HepG2 (cell line): Measurements from ENCODE around the gene NDUFB10. TPM values are rescaled to one million over a fixed set of nuclear protein-coding genes. Genes with fewer than 3 reads are reported as not detected.

Experiments
- CBX1 ChIP-seq: IDR thresholded peaks from one replicate; pipeline ENCODE4 v1.6.1; 2016; ENCODE audit warnings: antibody characterized with exemption, low read depth
- ESRRA ChIP-seq: sonication (generic); formaldehyde crosslinking; IDR thresholded peaks from 2 replicates; pipeline ENCODE4 v1.5.1; 2020; ENCODE audit warnings: mild to moderate bottlenecking, low read depth, missing genetic modification reagents
- NFYB ChIP-seq: sonication (generic); formaldehyde crosslinking; IDR thresholded peaks from 2 replicates; pipeline ENCODE4 v1.4.0; 2020; ENCODE audit warnings: missing genetic modification reagents
- NONO ChIP-seq, 2 experiments: fragments of 450-650 bp in 1 of 2; sonication (generic) in 1 of 2; formaldehyde crosslinking in 1 of 2; IDR thresholded peaks in 1 of 2; conservative IDR thresholded peaks in 1 of 2; 2 replicates each; pipeline versions ENCODE4 v1.6.1 to v1.8.0; 2017 to 2022; ENCODE audit warnings: mild to moderate bottlenecking in 1 of 2, missing genetic modification reagents in 1 of 2, moderate library complexity in 1 of 2
- PHF20 ChIP-seq: sonication (generic); formaldehyde crosslinking; IDR thresholded peaks from 2 replicates; pipeline ENCODE4 v1.5.0; 2020; ENCODE audit warnings: mild to moderate bottlenecking, missing genetic modification reagents
- POLR2G ChIP-seq: fragments of 200-400 bp; formaldehyde crosslinking; IDR thresholded peaks from 2 replicates; pipeline ENCODE4 v1.6.1; 2018; ENCODE audit warnings: mild to moderate bottlenecking, low read depth, low read length, moderate library complexity
- PRMT3 ChIP-seq: sonication (generic); formaldehyde crosslinking; IDR thresholded peaks from 2 replicates; pipeline ENCODE4 v1.8.1; 2022; ENCODE audit warnings: low read depth, mild to moderate bottlenecking, moderate library complexity, missing genetic modification reagents, borderline replicate concordance
- SAP130 ChIP-seq: IDR thresholded peaks from 2 replicates; pipeline ENCODE4 v1.6.1; 2016; ENCODE audit warnings: low read depth
- SETDB1 ChIP-seq: sonication (generic); formaldehyde crosslinking; IDR thresholded peaks from 2 replicates; pipeline ENCODE4 v1.5.1; 2020; ENCODE audit warnings: missing genetic modification reagents, mild to moderate bottlenecking, borderline replicate concordance
- ZBTB1 ChIP-seq: sonication (generic); formaldehyde crosslinking; IDR thresholded peaks from 2 replicates; pipeline ENCODE4 v1.4.0; 2020; ENCODE audit warnings: missing genetic modification reagents, borderline replicate concordance
- ZNF34 ChIP-seq: sonication (generic); formaldehyde crosslinking; IDR thresholded peaks from 2 replicates; pipeline ENCODE4 v1.4.0; 2020; ENCODE audit warnings: mild to moderate bottlenecking, missing genetic modification reagents, borderline replicate concordance
- ZNF629 ChIP-seq: sonication (generic); formaldehyde crosslinking; conservative IDR thresholded peaks from 2 replicates; pipeline ENCODE4 v1.5.0; 2020; ENCODE audit warnings: missing genetic modification reagents
- ZNF75D ChIP-seq: sonication (generic); formaldehyde crosslinking; IDR thresholded peaks from 2 replicates; pipeline ENCODE4 v1.8.1; 2023; ENCODE audit warnings: missing genetic modification reagents, mild to moderate bottlenecking, borderline replicate concordance
- polyA plus RNA-seq, 8 experiments: library from polyadenylated mRNA; depleted of rRNA in 3 of 8; stranded (reverse) in 7 of 8; unstranded in 1 of 8; fragments of >200 nt; fragmentation: Illumina TruSeq in 4 of 8; extraction: Trizol in 4 of 8; gene quantifications; 2 replicates each; pipeline versions ENCODE4 v1.2.1 to v1.2.3, GENCODE V29; 2011 to 2016; ENCODE audit warnings: low read depth in 4 of 8, missing spikeins in 1 of 8, mixed read lengths in 1 of 8; ENCODE audit not compliant: insufficient read depth in 1 of 8
- total RNA-seq, 5 experiments: library from RNA; depleted of rRNA; stranded (reverse); fragments of >200 nt; fragmentation: Illumina TruSeq; extraction: Trizol; gene quantifications; 2 replicates each; pipeline ENCODE4 v1.2.3, GENCODE V29; 2016; ENCODE audit warnings: low read depth in 1 of 5
- TF ChIP-seq, protein P1 (sequence below): sonication (generic); formaldehyde crosslinking; IDR thresholded peaks from 2 replicates; pipeline ENCODE4 v1.4.0; 2020; ENCODE audit warnings: missing genetic modification reagents
- TF ChIP-seq, protein P2 (sequence below): sonication (generic); formaldehyde crosslinking; IDR thresholded peaks from 2 replicates; pipeline ENCODE4 v1.5.0; 2020; ENCODE audit warnings: mild to moderate bottlenecking, missing genetic modification reagents
- TF ChIP-seq, protein P3 (sequence below): sonication (generic); formaldehyde crosslinking; IDR thresholded peaks from 2 replicates; pipeline ENCODE4 v1.8.1; 2023; ENCODE audit warnings: mild to moderate bottlenecking, inconsistent platforms, moderate library complexity, missing genetic modification reagents, borderline replicate concordance
- TF ChIP-seq, protein P4 (sequence below): sonication (generic); formaldehyde crosslinking; IDR thresholded peaks from 2 replicates; pipeline ENCODE4 v1.4.0; 2020; ENCODE audit warnings: missing genetic modification reagents, borderline replicate concordance
- TF ChIP-seq, protein P5 (sequence below): sonication (generic); formaldehyde crosslinking; IDR thresholded peaks from 2 replicates; pipeline ENCODE4 v1.5.0; 2020; ENCODE audit warnings: missing genetic modification reagents

Gene NDUFB10
- total and polyA plus RNA-seq, 2 of the 13 experiments (the other 11 are each of a cell fraction or from before 2014, with no cell fraction given) = 68.6 to 157 TPM

DNA sequence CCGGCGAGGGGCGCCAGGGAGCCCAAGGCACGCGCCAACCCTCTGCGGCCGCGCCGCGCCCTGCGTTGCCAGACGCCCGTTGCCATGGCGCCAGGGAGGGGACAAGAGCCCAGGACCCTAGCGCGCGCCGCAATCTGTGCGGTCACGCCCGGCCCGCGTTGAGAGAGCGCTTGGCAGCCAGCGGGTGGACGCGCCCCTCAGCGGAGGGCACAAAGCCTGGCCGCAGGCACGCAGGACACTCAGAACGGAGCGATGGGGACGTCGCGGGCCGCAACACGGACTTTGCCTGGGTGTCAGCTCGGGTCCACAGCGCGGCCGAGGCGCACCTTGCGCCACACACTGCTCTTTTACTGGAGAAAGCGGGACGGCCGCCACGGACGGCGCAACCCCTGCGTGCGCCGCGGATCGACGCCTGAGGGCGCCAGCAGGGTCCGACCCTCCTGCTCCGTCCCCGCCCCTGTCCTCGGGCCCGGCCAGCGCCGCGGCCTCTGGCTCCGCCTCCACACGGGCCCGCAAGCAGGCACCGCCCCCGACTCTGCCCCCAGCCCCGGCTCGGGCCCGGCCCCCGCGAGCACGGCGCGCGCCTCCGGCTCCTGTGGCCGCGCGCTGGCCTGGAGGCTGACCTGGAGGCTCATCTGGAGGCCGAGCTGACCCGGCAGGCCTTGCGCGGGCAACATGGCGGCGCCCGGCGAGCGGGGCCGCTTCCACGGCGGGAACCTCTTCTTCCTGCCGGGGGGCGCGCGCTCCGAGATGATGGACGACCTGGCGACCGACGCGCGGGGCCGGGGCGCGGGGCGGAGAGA lies 24.4 kb downstream of the NDUFB10 start, which contains the start of gene GFER (continued):
- TF ChIP-seq, protein P1, sequence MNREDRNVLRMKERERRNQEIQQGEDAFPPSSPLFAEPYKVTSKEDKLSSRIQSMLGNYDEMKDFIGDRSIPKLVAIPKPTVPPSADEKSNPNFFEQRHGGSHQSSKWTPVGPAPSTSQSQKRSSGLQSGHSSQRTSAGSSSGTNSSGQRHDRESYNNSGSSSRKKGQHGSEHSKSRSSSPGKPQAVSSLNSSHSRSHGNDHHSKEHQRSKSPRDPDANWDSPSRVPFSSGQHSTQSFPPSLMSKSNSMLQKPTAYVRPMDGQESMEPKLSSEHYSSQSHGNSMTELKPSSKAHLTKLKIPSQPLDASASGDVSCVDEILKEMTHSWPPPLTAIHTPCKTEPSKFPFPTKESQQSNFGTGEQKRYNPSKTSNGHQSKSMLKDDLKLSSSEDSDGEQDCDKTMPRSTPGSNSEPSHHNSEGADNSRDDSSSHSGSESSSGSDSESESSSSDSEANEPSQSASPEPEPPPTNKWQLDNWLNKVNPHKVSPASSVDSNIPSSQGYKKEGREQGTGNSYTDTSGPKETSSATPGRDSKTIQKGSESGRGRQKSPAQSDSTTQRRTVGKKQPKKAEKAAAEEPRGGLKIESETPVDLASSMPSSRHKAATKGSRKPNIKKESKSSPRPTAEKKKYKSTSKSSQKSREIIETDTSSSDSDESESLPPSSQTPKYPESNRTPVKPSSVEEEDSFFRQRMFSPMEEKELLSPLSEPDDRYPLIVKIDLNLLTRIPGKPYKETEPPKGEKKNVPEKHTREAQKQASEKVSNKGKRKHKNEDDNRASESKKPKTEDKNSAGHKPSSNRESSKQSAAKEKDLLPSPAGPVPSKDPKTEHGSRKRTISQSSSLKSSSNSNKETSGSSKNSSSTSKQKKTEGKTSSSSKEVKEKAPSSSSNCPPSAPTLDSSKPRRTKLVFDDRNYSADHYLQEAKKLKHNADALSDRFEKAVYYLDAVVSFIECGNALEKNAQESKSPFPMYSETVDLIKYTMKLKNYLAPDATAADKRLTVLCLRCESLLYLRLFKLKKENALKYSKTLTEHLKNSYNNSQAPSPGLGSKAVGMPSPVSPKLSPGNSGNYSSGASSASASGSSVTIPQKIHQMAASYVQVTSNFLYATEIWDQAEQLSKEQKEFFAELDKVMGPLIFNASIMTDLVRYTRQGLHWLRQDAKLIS (CRISPR knock-in tag) = no peak
- TF ChIP-seq ESRRA (CRISPR knock-in tag) = no peak
- TF ChIP-seq SAP130 (CRISPR knock-in tag) = peak; percentile 76
- TF ChIP-seq SETDB1 (CRISPR knock-in tag) = no peak
- TF ChIP-seq NFYB (CRISPR knock-in tag) = peak; percentile 12
- TF ChIP-seq ZNF629 = no peak
- no peak for TF ChIP-seq ZNF34
- TF ChIP-seq, protein P2, sequence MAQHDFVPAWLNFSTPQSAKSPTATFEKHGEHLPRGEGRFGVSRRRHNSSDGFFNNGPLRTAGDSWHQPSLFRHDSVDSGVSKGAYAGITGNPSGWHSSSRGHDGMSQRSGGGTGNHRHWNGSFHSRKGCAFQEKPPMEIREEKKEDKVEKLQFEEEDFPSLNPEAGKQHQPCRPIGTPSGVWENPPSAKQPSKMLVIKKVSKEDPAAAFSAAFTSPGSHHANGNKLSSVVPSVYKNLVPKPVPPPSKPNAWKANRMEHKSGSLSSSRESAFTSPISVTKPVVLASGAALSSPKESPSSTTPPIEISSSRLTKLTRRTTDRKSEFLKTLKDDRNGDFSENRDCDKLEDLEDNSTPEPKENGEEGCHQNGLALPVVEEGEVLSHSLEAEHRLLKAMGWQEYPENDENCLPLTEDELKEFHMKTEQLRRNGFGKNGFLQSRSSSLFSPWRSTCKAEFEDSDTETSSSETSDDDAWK (CRISPR knock-in tag) = no peak
- TF ChIP-seq ZBTB1 = no peak
- TF ChIP-seq ZNF75D (CRISPR knock-in tag) = no peak
- TF ChIP-seq, protein P3, sequence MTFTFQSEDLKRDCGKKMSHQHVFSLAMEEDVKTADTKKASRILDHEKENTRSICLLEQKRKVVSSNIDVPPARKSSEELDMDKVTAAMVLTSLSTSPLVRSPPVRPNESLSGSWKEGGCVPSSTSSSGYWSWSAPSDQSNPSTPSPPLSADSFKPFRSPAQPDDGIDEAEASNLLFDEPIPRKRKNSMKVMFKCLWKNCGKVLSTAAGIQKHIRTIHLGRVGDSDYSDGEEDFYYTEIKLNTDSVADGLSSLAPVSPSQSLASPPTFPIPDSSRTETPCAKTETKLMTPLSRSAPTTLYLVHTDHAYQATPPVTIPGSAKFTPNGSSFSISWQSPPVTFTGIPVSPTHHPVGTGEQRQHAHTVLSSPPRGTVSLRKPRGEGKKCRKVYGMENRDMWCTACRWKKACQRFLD = no peak
- TF ChIP-seq CBX1 = no peak
- TF ChIP-seq, protein P4, sequence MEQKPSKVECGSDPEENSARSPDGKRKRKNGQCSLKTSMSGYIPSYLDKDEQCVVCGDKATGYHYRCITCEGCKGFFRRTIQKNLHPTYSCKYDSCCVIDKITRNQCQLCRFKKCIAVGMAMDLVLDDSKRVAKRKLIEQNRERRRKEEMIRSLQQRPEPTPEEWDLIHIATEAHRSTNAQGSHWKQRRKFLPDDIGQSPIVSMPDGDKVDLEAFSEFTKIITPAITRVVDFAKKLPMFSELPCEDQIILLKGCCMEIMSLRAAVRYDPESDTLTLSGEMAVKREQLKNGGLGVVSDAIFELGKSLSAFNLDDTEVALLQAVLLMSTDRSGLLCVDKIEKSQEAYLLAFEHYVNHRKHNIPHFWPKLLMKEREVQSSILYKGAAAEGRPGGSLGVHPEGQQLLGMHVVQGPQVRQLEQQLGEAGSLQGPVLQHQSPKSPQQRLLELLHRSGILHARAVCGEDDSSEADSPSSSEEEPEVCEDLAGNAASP (CRISPR knock-in tag) = no peak
- TF ChIP-seq PHF20 (CRISPR knock-in tag) = peak; percentile 77
- TF ChIP-seq PRMT3 (CRISPR knock-in tag) = 0 out of 2 replicates have a peak, but pooled peaks have one; percentile 17
- TF ChIP-seq NONO (IDR thresholded peaks at IDR 0.05) = no peak
- peak; percentile 61 for TF ChIP-seq NONO (CRISPR knock-in tag; conservative IDR thresholded peaks at IDR 0.05)
- peak; percentile 79 for TF ChIP-seq POLR2G
- TF ChIP-seq, protein P5, sequence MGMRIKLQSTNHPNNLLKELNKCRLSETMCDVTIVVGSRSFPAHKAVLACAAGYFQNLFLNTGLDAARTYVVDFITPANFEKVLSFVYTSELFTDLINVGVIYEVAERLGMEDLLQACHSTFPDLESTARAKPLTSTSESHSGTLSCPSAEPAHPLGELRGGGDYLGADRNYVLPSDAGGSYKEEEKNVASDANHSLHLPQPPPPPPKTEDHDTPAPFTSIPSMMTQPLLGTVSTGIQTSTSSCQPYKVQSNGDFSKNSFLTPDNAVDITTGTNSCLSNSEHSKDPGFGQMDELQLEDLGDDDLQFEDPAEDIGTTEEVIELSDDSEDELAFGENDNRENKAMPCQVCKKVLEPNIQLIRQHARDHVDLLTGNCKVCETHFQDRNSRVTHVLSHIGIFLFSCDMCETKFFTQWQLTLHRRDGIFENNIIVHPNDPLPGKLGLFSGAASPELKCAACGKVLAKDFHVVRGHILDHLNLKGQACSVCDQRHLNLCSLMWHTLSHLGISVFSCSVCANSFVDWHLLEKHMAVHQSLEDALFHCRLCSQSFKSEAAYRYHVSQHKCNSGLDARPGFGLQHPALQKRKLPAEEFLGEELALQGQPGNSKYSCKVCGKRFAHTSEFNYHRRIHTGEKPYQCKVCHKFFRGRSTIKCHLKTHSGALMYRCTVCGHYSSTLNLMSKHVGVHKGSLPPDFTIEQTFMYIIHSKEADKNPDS (CRISPR knock-in tag) = no peak
